ENCODE results near the gene PLEKHG5.

- TF ChIP-seq CTCF (IDR thresholded peaks at IDR 0.05) (no peak), POLR2A (IDR thresholded peaks at IDR 0.05) (no peak)
Measured at GRCh38 chr1:6517435-6517851, 26.0 kb upstream of the PLEKHG5 start.

Measured in lower leg skin (tissue), 3 donors.